GM19238 (cell line): Measurements from ENCODE around the gene MYL5.
"Not testable (repeated sequence)": the region's sequence is repeated elsewhere in the genome, so short reads cannot be mapped to it uniquely, and the experiment has no call there.

Experiments used
- DNase-seq: peaks from one replicate; pipeline ENCODE4 v3.0.0; 2011; ENCODE audit warnings: low spot score; ENCODE audit not compliant: insufficient read length

MYL5 gene

DNA sequence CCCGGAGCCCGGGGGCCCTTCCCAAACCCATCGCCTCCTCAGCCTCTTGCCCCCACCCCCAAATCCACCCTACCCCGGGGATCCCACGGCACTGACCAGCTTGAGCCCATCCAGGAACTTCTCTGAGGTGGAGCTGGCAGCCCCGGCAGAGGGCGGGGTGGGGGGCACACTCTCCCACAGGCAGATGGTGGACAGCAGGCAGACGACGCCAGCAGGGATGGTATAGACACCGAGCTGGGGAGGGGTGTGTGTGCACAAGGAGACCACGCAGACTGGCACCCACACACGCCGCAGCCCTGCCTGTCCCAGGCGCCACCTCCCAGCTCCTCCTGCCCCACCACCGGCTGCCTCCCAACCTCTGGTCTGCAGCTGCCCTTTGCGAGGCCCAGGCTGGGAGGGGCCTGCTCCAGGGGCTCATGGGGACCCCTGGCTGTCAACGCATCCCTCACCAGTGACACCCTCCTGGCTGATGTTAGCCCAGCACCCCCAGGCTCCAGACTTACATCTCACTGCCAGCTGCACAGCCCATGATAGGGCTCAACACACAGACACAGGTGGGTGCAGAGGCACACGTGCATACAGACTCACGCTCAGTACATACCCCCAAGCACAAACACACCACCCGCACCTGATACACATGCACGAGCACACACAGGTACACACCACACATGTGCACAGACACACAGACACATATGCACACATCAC is 10.4 kb downstream of the MYL5 start:
- no peak for DNase-seq

DNA sequence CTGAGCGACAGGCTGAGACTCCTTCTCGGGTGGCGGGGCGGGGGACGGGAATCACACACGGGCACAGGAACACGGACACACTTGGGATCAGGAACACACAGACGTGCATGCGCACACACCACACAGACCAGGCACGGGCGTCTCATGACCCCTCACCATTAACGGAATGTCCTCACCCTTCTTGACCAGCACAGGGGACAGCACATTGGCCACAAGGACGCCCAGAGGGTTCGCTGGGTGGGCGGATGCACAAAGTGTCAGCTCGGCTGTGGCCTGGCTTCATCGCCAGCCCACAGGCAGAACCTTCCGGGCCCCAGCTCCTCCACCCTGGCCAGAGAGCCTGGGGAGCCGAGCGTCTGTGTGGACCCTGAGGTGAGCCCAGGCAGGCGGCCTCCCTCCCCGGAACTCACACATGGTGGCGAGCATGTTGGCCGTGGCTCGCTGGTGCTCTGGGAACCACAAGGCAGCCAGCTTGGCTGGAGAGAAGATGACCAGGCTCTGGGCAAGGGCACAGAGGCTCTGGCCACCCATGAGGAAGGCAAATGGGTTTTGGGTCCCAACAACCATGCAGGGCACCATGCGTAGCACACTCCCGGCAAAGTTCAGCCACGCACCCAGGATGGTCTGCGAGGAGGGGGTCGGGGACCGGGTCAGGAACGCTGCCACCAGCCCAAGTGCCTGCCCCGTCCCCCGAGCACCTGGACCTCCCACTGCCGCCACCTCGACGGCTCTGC is 11.5 kb downstream of the MYL5 start:
- no peak for DNase-seq

DNA sequence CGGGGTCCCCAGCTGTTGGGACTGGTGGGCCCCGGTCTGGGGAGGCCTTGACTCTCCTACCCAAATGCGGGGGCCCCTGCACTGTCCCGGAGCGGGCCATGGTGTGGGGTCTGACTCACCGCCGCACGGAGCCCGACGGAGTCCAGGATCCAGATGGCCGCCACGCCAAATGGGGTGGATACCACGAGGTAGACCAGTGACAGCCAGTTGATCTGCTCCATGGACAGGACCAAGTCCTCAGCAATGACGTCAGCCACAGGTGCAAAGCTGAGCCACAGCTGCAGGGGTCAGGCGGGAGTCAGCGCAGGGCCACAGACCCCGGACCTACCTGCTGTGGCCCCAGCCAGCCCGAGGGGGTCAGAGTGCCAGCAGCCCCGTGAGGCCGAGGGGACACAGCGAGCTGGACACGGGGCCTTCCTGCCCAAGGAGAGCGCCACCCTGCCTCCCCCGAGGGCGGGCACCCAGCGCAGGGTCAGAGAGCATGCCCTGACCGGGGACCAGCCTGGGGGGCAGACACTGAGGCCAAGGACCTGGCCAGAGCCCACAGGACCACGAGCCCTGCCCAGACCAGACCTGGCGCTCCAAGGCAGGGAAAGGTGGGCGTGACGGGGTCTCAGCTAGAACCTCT is 12.2 kb downstream of the MYL5 start:
- no peak for DNase-seq

DNA sequence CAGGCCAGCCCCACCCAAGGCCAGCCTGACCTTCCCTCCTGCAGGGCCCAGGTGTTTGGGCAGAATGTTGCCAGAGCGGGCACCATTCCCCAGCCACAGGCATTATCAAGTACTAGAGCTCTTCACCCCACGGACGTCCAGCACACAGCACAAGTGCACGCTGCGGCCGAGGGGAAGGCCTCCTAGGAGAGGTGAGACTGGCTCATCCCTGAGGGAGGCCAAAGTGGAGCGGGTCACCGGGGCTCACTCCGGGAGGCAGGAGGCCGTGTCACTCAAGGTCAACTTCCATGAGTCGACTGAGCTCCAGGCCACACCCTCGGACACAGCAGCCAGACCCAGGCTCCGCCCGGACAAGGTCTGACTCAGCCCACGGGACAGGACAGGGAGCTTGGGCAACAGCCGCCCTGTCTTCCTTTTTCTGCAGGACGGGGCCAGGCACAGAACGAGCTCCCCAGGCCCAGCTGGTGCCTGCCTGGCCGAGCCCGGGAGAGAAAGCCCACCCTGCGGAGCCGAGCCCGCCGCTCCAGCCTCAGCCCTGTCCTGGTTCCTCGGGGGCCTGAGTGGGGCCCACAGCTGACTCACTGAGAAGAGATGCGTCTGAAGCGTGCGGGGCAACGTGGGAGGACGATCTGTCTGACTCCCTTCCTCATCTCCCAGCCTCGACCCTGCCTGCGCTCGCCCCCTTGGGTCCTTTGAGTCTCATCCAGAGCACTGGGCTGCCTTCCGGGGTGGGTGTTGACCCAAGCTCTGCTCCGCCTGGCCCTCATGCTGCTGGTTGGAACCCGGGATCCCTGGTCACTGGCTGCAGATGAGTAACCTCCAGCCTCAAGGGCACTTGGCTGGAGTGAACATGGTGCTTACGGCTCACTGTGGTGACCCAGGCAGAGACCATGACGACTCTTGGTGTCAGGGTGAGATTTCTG is 13.0 kb downstream of the MYL5 start:
- DNase-seq: no peak

DNA sequence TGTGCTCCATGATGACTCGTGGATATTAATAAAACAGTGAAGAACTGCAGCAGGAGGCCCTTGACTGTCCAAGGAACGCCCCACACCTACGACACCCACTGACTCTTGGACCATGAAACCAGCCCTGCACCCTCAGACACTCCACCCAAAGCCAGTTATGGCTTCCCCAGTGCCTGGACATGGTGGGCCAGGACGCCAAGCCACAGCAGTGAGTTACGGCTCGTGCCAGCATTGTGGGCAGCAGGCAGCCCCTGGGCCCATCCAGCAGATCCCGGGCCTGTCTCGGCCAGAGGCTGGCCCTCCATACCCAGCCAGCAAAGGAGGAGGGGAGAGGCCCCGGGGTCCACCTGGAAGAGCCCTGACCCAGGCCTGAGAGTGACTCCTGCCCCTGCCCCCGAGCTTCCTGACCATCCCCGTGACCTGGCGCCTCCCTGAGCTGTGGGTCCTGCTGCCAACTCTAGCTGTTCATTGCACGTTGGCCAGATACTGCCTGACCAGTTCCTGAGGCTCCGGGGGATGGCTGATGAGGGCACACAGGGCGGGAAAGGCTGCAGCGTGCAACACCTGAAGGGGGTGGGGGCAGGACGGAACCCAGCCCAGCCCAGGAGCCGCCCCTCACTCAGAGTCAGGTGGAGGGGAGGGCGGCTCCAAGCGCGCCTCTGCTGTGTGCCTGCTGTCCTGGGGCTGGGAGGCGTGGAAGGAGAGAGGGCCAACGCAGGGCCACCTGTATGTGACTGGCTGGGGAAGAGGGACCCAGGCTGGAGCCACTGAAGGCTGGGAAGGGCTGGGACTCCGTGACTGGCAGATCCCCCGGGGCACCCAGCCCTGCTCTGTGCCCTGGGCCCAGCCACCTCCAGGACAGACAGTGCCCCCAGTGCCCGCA is 13.9 kb downstream of the MYL5 start:
- no peak for DNase-seq

DNA sequence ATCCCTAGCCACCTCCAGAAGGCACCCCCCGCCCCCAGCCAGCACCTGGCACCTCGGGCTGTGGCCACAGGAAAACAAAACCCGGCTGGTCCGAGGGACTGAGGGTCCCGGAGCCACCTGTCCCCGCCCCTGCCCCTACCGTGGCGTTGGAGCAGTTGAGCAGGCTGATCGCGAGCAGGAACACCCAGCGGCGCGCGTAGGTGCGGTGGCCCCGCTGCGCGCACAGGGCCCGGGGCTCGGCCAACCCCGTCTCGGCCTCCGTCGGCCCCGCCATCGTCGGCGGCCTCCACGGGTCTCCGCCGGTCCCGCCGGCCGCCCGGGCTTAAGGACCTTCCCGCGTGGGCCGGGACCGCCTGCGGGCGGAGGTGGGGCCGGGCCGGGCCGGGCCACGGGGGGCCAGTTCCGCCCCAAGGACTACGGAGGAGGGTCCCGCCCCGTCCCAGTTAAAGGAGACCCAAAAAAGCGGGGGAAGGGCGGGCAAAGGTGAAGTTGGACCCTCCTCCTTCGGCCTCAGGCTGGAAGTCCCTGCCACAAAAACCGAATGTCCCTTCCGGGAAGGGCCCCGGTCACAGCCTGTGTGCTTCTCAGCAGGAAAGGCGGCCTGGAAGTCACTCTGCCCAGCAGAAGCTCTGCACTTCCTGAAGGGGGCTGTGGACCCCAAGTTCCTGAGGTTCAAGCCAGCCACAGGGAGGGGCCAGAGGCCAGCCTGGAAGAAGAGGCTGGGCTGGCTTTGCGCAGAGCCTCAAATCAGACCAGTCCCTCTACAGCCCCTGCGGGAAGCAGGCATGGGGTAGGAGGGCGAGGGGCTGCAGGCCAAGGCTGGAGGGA is 14.7 kb downstream of the MYL5 start, which contains the start of gene SLC49A3:
Gene SLC49A3, minus strand, starts transcription at position 298 of the 828 bp plus-strand sequence. Its CDS starts 24 bp downstream, at position 274.
- no peak for DNase-seq

DNA sequence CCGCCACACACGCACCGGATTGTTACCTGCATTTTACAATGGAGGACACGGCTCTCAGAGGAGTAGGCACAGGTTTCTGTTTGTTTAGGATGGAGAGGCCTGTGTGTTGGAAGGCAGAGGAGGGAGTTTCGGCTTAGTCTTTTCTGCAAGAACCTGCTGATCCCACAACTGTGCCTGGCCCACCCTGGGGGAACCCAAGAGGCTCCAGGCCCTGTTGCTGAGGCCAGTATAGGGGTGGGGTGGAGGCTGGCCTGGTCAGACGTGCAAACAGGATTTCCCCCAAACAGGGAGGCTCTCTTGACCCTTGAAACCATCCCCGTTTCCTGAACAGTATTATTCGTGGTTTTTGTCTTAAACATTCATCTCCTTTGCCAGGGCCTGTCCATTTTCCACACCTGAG is 15.4 kb downstream of the MYL5 start:
- no peak for DNase-seq

DNA sequence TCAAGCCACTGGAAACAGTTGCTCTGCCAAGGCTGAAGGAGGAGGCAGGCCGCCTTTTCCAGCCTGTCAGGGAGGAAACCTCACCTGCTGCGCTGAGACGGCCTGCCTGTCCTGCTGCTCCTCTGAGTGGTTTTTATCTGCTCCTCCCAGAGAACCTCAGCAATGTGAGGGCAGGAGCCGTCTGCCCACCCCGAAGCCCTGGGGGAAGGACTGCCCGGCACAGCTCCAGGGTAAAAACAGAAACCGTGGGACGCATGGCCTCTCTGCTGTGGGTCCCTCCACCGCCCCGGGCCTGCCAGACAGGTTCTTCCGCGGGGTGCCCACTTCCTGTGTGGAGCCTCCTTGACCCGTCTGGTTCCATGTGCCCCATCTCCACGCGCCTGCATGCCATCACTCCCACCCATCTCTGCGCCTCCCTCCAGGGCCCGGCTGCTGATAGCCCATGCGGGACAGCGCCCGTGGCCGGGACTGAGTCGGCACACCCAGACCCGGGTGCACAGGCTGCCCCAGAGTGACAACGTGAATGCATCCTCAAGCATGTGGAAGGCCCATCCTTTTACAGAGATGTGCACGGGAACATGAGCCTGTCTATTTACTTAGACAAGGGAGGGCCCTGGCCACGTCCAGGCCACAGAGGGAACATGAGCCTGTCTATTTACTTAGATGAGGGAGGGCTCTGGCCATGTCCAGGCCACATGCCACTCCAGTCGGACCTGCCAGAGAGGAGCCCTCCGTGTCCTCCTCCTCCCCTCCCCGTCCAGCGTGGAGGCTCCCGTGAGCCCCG is 18.6 kb downstream of the MYL5 start:
- no peak for DNase-seq

DNA sequence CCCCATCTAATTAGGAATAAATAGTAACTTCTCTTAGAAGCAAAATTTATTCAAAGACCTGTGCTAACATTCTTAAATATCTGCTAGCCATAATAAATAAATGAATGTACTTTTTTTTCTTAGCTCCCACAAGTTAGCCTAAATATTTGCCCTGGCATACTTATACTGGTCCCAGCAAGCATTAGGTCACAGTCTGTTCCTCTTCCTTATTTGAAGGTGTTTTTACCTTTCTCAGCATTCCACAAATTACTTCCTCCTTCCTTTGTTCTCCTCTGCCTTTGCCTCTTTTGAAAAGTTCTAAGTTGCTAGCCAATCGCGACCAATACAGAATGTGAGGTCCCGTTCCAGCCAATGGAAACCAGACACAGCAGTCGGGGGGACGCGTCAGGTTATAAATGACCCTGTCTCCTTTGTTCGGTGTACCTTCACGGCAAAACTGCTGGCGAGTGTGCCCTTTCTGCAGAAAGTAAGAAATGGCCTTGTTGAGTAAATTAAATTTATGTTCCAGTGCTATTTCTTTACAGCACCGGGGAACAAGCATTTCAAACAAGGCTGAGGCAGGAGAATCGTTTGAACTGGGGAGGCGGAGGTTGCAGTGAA is 20.1 kb downstream of the MYL5 start:
- not testable (repeated sequence) for DNase-seq

DNA sequence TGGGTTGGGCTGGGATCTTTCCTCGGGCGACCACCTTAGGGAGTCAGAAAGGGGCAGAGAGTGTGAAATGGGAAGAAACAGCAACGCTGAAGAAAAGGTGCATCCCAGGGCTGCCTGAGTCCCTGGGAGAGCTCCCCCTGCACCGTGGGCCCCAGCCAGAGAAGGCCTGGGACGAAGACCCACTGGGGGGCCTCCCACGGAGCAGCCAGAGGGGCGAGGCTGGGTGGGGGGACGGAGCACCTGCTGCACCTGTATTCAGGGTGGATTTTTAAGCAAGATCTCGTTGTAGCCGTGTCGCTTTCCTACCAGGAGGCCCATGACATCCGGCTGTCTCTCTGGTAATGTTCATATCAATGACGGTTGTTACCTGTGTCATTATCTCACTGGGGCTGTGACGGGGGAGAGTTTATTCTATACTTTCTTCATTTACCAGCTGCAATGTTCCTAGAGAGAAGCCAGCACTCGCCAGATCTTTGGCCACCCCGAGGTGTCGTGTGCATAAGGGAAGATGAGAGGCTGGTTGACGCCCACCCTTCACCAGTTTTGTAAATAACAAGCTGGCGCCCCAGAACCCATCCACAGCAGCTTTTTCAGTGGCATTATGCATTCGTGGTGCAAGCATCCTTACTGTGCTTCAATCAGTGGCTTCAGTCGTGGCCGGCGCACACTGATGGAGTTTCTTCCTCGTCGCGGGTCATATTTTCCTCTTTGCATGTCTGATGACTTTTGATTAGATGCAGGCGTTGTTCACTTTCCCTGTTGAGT is 25.7 kb downstream of the MYL5 start:
- no peak for DNase-seq

DNA sequence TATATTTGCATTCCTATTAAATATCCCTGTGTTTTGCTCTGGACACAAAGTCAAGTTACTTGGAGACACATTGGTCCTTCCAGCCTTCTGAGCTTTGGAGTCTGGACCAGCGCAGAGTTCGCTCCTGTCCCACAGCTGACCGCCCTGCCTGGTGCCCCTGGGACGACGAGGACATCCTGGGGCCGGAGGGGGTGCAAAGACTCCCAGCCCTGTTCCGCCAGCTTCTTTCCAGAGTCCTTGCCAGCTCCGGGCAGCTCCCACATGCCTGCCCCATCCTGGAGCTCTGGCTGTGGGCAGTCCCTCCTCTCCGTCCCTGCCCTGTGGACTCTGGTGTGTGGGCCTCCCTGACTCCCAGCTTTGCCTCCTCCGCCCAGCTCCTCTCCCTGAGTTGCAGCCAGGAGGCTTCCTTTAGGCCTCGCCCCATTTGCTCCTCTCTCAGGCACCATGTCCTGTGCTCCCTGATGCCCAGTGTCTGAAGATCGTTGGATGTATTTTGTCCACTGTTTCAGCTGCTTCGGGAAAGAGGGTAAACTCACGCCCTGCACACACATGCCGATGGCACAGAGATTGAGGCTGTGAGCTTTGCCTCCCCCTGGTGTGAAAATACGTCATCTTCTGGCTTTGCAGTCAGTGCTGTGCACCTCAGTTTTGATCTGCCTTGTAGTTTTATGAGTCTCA is 26.4 kb downstream of the MYL5 start:
- DNase-seq: no peak

DNA sequence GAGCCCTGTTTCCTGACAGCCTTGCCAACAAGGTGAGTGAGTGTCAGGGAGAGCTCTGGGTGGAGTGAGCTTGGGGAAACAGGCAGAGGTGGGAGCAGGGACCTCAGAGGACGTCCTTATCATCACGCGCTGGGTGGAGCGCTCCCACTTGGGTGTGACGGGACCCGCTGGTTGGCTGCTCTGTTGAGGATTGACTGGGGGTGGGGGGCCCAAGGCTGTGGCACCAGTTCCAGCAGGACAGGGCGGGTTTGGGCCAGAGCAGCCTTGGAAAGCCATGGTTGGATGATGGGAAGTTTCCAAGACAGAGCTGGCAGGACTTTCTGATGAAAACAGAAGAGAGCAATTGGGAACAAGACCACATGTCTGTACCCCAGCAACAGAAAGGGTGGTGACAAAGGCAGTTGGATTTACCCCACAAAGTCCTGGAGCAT is 28.3 kb downstream of the MYL5 start:
- DNase-seq: no peak

DNA sequence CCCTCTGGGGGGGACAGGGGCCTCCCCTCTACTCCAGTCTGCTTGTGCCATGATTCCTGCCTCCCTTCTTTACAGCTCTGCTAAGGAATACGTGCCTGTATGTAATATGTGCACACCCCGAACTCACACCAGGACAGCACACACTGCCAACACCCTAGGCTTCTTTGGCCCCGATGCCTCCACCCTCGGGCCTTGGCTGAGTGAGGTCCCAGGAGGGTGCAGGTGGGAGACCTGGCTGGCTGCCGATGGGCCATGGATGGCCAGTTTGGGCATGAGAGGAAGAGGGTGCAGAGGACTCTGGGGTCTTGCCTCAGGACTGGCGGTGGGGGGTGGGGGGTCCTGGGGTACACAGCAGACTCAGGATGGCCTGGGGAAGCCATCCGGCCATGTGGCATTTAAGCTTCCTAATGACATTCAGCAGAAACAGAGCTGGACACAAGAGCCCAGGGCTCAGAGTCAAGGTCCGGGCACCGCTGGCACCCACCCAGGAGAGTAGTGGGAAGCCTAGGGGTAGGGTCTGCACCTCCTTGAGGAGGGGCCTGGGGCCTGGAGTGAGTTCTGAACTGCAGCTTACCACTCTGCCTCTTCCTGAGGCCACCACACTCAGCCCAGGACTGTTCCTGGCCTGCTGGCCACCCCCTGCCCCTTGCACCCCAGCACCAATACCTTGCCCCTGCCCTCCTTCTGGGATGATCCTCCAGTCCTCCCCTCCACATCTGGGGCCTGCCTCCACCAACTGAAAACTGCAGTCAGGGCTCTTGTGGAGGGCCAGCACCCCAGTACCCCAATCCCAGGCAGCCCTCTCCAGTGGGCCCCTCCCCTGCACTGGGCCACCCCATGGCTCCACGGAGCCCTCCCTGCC is 29.2 kb downstream of the MYL5 start:
- no peak for DNase-seq

DNA sequence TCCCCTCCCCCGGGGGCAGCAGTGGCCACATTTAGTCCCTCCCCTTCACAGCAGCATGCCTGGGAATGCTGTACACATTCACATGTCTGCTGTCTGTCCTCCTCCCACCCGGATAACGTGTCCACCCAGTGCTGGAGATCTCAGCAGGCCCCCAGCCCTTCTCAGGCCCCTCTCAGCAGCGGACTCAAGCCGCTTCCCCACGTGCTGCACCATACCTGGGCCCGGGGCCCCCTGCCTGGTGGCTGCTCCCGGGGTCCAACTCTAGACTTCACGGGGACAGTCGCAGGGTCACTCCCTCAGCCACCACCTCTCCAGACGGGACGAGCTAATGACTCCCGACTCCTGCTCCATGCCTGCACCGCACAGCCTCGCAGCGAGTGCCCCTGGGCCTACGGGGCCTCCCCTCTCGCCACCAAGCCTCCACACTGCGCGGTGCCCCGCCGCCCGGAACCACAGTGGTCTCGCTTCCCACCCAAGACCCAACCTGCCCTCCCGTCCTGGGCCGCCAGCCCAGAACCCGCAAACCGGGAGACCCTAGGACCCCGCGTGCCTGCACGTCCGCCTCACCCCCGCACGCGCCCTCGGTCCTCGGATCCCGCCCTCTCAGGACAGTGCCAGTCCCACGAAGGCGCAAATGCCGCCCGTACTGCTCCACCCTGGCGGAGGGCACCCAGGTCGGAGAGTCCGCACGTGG is 30.0 kb downstream of the MYL5 start:
- no peak for DNase-seq

DNA sequence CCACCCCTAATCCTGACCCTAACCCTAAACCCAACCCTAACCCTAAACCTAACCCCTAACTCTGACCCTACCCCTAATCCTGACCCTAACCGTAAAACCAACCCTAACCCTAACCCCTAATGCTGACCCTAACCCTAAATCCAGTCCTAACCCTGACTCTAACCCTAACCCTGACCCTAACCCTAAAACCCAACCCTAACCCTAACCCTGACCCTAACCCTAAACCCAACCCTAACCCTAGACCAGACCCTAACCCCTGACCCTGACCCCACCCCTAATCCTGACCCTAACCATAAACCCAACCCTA is 30.6 kb downstream of the MYL5 start:
- DNase-seq: no peak
